Esophagus squamous epithelium (tissue), 4 donors: ENCODE data around the gene SHISA6.

ENCODE experiments used
- CTCF ChIP-seq, 6 experiments: fragments of 450-650 bp in 4 of 6; fragments of 200-600 bp in 2 of 6; sonication (generic) in 2 of 6; IDR thresholded peaks; one replicate each; pipeline ENCODE4 v1.5.1; 2016 to 2019; ENCODE audit warnings: antibody characterized with exemption in 6 of 6, mild to moderate bottlenecking in 4 of 6, moderate library complexity in 4 of 6
- POLR2A ChIP-seq, 4 donors: fragments of 450-650 bp; IDR thresholded peaks; one replicate each; pipeline ENCODE4 v1.6.1; 2017; ENCODE audit warnings: antibody characterized with exemption in 4 of 4, mild to moderate bottlenecking in 4 of 4, moderate library complexity in 3 of 4

- no peak for TF ChIP-seq CTCF (IDR thresholded peaks at IDR 0.05)
- no peak for TF ChIP-seq POLR2A (IDR thresholded peaks at IDR 0.05)
These were observed 101.1 kb downstream of the SHISA6 start for GRCh38 chr17:11342138-11342537.
